ENCODE data around the gene TM9SF4. TPM values are rescaled to one million over a fixed set of nuclear protein-coding genes. Genes with fewer than 3 reads are reported as not detected.
A peak's percentile ranks its signal among the peaks of the same experiment; 100 is the strongest.
"Not testable (repeated sequence)": the region's sequence is repeated elsewhere in the genome, so short reads cannot be mapped to it uniquely, and the experiment has no call there.

TM9SF4 gene
- polyA plus RNA-seq, 6 donors from 2014 or later = 28.4 to 44.0 (median 31.6) TPM

DNA sequence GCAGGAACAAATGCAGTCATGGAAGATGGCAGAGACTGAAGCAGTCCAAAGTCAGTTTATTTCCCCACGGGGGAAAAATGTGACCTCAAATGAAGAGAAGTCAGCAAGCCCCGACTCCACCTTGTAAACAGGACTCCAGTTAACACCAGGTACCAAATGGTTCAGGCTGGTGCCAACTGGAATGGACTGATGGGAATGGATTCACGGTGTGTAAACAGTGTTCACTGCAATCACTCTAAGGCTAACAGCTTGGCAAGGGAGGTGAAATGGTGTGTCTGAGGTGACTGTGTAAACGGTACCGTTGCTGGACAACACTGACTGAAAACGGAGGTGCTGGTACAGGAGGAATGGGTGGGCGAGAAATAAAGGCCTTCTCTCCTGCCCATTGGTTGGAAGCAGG is 86.1 kb downstream of the TM9SF4 start:
- H3K4me3 Mint-ChIP-seq = no peak overlapping the region
- peaks cover 11 to 22% (median 12%) of the 10 kb centered on the region in 3 donors for H3K4me1 Mint-ChIP-seq
- DNase-seq (no peak), ATAC-seq (ENCODE audit: low read depth in 2 of 2) (no peak)
- peaks cover 15 to 30% of the 10 kb centered on the region in 2 donors for H3K36me3 Mint-ChIP-seq
- H3K27me3 Mint-ChIP-seq = no peaks in the 10 kb centered on the region
- no peaks in the 10 kb centered on the region for H3K9me3 Mint-ChIP-seq
- peak overlapping the region in 1 of 6 donors; percentile 57 for H3K27ac Mint-ChIP-seq

- Mint-ChIP-seq H3K4me1 (peaks cover 5 to 16% (median 8%) of the 10 kb centered on the region in 3 donors), H3K36me3 (peaks cover 19 to 30% of the 10 kb centered on the region in 2 donors)
- DNase-seq; ATAC-seq (ENCODE audit: low read depth in 2 of 2); H3K9me3 Mint-ChIP-seq; H3K27me3 Mint-ChIP-seq; H3K27ac Mint-ChIP-seq; H3K4me3 Mint-ChIP-seq: not testable (repeated sequence)
These were observed 87.1 kb downstream of the TM9SF4 start for GRCh38 chr20:32196613-32197012.

DNA sequence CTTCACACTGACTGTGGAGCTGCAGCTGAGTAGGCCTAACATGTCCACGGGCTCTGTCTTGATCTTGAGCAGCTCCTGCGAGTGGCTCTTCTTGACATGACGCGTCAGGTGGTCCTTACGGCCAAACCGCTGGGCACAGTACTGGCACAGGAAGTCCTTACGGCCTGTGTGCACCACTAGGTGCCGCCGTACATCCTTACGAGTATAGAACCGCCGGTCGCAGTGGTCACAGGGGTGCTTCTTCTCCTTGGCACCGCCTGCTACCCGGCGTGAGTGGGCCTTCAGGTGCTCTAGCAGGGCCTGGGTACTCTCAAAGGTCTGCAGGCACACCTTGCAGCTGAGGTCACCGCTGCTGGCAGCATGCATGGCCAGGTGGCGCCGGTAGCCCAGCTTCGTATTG is 87.6 kb downstream of the TM9SF4 start:
- H3K4me1 Mint-ChIP-seq = peaks cover 8 to 17% (median 8%) of the 10 kb centered on the region in 3 donors
- not testable (repeated sequence) for H3K27ac Mint-ChIP-seq; H3K4me3 Mint-ChIP-seq; H3K9me3 Mint-ChIP-seq; ATAC-seq (ENCODE audit: low read depth in 2 of 2); H3K27me3 Mint-ChIP-seq; DNase-seq
- peaks cover 19 to 30% of the 10 kb centered on the region in 2 donors for H3K36me3 Mint-ChIP-seq

DNA sequence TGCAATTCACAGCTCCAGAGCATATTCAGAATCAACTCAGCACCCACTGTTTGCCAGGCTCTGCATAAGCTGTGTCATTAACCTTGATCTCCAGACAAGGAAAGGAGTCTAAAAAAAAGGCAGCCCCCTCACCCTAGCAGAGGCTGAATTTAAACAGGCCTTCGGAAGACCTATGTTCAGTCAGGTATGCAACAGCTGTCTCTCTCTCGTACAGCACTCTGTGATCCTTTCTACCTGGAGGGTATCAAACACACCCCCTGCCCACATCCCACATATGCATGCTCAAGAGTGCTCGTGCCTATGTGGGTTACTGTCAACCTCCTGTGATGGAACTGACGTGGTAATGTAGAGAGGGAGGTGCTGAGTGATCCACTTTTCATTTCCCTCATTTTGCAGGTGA is 89.5 kb downstream of the TM9SF4 start:
- Mint-ChIP-seq H3K27me3 (no peaks in the 10 kb centered on the region), H3K4me1 (peaks cover 17 to 30% (median 23%) of the 10 kb centered on the region in 3 donors), H3K4me3 (no peak overlapping the region), H3K36me3 (peaks cover 19 to 30% of the 10 kb centered on the region in 2 donors), H3K9me3 (no peaks in the 10 kb centered on the region), H3K27ac (no peak overlapping the region)
- DNase-seq (no peak), ATAC-seq (ENCODE audit: low read depth in 2 of 2) (no peak)

DNA sequence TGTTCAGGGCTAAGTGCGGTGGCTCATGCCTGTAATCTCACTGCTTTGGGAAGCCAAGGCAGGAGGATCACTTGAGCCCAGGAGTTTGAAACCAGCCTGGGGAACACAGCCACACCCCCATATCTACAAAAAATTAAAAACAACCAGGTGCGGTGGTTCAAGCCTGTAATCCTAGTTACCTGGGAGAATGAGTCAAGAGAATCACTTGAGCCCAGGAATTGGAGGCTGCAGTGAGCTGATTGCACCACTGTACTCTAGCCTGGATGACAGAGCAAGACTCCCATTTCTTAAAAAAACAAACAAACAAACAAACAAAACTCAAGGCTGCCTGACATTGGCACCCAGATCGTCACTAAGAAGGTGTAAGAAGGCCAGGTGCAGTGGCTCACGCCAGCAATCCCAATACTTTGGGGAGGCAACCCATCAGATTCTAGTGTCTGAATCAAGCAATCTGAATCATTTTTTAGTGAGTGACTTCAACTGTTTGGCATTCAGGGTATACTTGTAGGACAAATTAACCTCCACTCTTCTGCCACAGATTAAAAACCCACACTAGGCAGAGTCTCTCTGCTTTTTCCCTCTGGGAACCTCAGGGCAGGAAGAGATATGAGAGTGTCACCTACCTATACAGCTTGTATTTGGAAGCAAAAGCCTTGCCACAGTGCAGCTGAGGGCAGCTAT is 91.9 kb downstream of the TM9SF4 start:
- H3K36me3 Mint-ChIP-seq = peaks cover 11 to 12% of the 10 kb centered on the region in 2 donors
- H3K27ac Mint-ChIP-seq = no peak overlapping the region
- ATAC-seq (ENCODE audit: low read depth in 2 of 2) (no peak), DNase-seq (no peak)
- H3K4me3 Mint-ChIP-seq = no peak overlapping the region
- H3K9me3 Mint-ChIP-seq = no peaks in the 10 kb centered on the region
- H3K27me3 Mint-ChIP-seq = no peaks in the 10 kb centered on the region
- peaks cover 32 to 48% (median 45%) of the 10 kb centered on the region in 3 donors for H3K4me1 Mint-ChIP-seq

DNA sequence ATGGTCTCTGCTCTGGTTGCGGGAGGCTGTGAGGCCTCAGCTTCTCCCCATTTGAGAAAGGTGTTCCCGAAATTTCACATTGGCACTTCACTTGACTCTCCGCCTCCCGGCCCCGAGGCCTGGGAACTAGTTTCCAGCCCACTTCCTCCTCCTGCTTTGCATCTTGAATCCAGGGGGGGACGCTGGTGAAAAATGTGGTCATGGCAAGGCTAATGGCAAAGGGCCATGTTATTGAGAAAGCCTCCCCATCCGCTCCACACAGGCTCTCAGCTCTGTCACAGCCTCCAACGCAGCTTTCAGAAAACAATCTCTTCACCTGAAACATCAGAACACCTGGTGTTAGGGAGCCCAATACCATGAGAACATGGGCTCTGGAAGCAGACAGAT is 92.5 kb downstream of the TM9SF4 start:
- Mint-ChIP-seq H3K4me3 (no peak overlapping the region), H3K27ac (peak overlapping the region in 1 of 6 donors; percentile 36), H3K36me3 (peaks cover 11 to 12% of the 10 kb centered on the region in 2 donors), H3K27me3 (no peaks in the 10 kb centered on the region), H3K4me1 (peaks cover 37 to 53% (median 51%) of the 10 kb centered on the region in 3 donors), H3K9me3 (no peaks in the 10 kb centered on the region)
- ATAC-seq (ENCODE audit: low read depth in 2 of 2) = no peak
- no peak for DNase-seq

- no peak for ATAC-seq (ENCODE audit: low read depth in 2 of 2)
- Mint-ChIP-seq H3K4me1 (peaks cover 42 to 61% (median 59%) of the 10 kb centered on the region in 3 donors), H3K9me3 (no peaks in the 10 kb centered on the region), H3K27ac (peak overlapping the region in 1 of 6 donors; percentile 74), H3K4me3 (peak overlapping the region in 2 of 8 donors; percentile 25 to 70), H3K36me3 (peaks cover 0 to 4% of the 10 kb centered on the region in 2 donors), H3K27me3 (no peaks in the 10 kb centered on the region)
- DNase-seq = no peak
These were observed 94.1 kb downstream of the TM9SF4 start for GRCh38 chr20:32203356-32204204.

DNA sequence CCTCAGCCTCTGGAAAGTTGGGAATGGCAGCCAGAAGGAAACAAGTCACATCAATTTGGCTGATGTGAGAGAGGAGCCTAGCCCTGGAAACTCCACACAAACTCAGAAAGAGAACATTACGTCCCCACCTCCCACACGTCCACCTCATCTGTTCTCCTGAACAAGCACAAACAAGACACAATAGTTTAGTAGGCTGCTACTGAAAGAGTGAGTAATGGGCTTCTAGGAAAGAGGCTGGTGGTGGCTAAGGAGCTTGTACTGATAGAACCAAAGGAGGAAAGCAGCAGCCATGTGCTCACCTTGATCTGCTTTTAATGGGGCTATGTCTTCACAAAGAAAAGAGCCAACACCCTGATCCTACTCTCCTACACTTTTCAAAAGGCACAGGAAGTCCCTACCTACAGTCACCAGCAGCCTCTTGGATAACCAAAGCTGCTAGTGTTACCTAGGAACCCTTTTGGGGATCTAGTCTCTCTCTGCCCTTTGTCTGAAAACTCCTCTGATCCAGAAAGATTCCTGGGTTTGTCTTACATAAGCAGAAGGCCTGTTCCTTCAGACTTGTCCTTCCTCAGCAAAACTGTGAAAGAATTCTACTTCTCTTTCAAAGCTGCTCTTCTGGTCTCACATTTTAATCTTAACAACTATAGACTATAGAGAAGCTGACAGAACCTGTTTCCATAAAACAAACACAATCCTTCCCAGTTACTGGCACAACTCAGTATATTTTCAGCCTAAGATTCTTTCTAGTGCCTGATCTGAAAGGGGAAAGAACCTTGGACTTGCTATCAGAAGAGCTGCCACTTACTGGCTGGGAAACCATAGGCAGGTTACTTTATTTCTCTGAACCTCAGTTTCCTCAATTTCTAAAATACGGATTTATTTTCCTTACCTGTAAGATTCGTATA is 94.9 kb downstream of the TM9SF4 start:
- no peaks in the 10 kb centered on the region for H3K27me3 Mint-ChIP-seq
- H3K4me3 Mint-ChIP-seq = peak overlapping the region in 3 of 8 donors; percentile 3 to 91 (median 25)
- peaks cover 51 to 65% (median 63%) of the 10 kb centered on the region in 3 donors for H3K4me1 Mint-ChIP-seq
- H3K36me3 Mint-ChIP-seq = peaks cover 0 to 4% of the 10 kb centered on the region in 2 donors
- ATAC-seq (ENCODE audit: low read depth in 2 of 2) (no peak), DNase-seq (no peak)
- H3K9me3 Mint-ChIP-seq = no peaks in the 10 kb centered on the region
- peak overlapping the region in 2 of 6 donors; percentile 62 to 74 for H3K27ac Mint-ChIP-seq

DNA sequence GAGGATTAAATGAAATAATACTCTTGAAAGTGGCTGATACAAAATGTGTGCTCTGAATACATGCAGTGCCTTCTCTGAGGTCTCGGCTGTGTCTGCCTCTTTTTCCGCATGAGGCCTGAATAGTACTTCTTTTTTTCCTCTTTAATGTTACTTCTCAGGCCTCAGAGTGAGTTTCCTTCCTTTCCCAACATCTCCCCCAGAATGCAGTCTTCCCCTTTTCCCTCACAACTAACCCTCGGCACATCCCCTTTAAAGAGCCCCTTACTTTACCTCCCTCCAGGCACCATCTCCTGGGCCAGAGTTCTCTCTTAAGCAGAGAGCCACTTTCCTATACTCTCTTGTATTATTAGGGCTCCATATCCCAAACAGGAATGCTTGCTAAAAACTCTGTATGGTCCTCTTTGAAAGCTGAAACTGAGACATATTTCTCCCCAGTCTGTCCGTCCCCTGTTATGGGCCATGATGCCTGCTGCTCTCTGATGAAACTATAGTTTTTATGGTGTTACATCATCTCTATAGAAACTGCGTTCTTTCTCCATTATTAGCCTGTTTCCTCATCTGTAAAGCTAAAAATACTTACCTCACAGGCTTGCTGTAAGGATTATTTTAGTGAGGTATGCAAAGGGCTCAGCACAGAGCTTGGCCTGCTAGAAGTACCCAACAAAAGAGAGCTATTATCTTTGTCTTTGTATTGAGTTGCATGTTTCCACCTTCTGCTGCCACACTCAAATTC is 95.8 kb downstream of the TM9SF4 start:
- H3K36me3 Mint-ChIP-seq = peaks cover 0 to 4% of the 10 kb centered on the region in 2 donors
- no peak for DNase-seq

GRCh38 chr20:32205843-32206759 is 96.6 kb downstream of the TM9SF4 start:
- Mint-ChIP-seq H3K27me3 (no peaks in the 10 kb centered on the region), H3K4me3 (peak overlapping the region; percentile 87 to 98 (median 96)), H3K36me3 (peaks cover 0 to under 1% of the 10 kb centered on the region in 2 donors), H3K9me3 (no peaks in the 10 kb centered on the region), H3K4me1 (peaks cover 65 to 78% (median 76%) of the 10 kb centered on the region in 3 donors), H3K27ac (peak overlapping the region; percentile 92 to 98 (median 95))
- ATAC-seq (ENCODE audit: low read depth in 2 of 2) = no peak
- no peak for DNase-seq

More for the DNA sequence above, 95.8 kb downstream of the TM9SF4 start:
- no peak for ATAC-seq (ENCODE audit: low read depth in 2 of 2)
- peak overlapping the region in 5 of 6 donors; percentile 19 to 79 (median 62) for H3K27ac Mint-ChIP-seq
- H3K9me3 Mint-ChIP-seq = no peaks in the 10 kb centered on the region
- peaks cover 59 to 73% (median 72%) of the 10 kb centered on the region in 3 donors for H3K4me1 Mint-ChIP-seq
- peak overlapping the region in 7 of 8 donors; percentile 87 to 98 (median 95) for H3K4me3 Mint-ChIP-seq
- H3K27me3 Mint-ChIP-seq = no peaks in the 10 kb centered on the region

GRCh38 chr20:32206760-32207625 is 97.5 kb downstream of the TM9SF4 start:
- Mint-ChIP-seq H3K4me1 (peaks cover 70 to 81% (median 81%) of the 10 kb centered on the region in 3 donors), H3K9me3 (no peaks in the 10 kb centered on the region)

More at GRCh38 chr20:32206760-32207625, 97.5 kb downstream of the TM9SF4 start:
- DNase-seq = no peak
- Mint-ChIP-seq H3K4me3 (peak overlapping the region; percentile 87 to 98 (median 96)), H3K27ac (peak overlapping the region; percentile 92 to 98 (median 95)), H3K27me3 (no peaks in the 10 kb centered on the region), H3K36me3 (peaks cover 0 to 7% of the 10 kb centered on the region in 2 donors)
- peak; percentile 2 to 31 for ATAC-seq (ENCODE audit: low read depth in 2 of 2)
